Right lobe of liver (tissue), 6 donors: ENCODE measurements around the gene CBX6. TPM values are rescaled to one million over a fixed set of nuclear protein-coding genes. Genes with fewer than 3 reads are reported as not detected.

Source experiments
- ATAC-seq, 4 donors: fragments of 200-7000 bp; cut with Tn5 transposase; one replicate each; pipeline ENCODE4 v1.9.1; 2020; ENCODE audit warnings: mild to moderate bottlenecking in 4 of 4, moderate library complexity in 4 of 4
- DNase-seq, 3 donors: peaks; one replicate each; pipeline ENCODE4 v3.0.0-alpha.2; 2020
- H3K27ac ChIP-seq, 3 donors: fragments of 200-600 bp; one replicate each; pipeline ENCODE4 v1.8.0; 2022
- H3K27me3 ChIP-seq, 2 donors: fragments of 200-600 bp; one replicate each; pipeline ENCODE4 v1.8.0; 2022
- H3K36me3 ChIP-seq, 4 donors: fragments of 200-600 bp; sonication (generic) in 1 of 4; one replicate each; pipeline versions ENCODE4 v1.5.1 to v1.8.0; 2017 to 2022; ENCODE audit warnings: control low read depth in 1 of 4
- H3K4me1 ChIP-seq, 4 donors: fragments of 200-600 bp; sonication (generic) in 1 of 4; one replicate each; pipeline versions ENCODE4 v1.5.1 to v1.8.0; 2017 to 2022; ENCODE audit warnings: control low read depth in 1 of 4
- H3K4me3 ChIP-seq, 3 donors: fragments of 200-600 bp; one replicate each; pipeline ENCODE4 v1.8.0; 2022
- H3K9me3 ChIP-seq, 4 donors: fragments of 200-600 bp; sonication (generic) in 1 of 4; one replicate each; pipeline versions ENCODE4 v1.5.1 to v1.8.0; 2017 to 2022; ENCODE audit warnings: control low read depth in 1 of 4
- CTCF ChIP-seq, 4 donors: fragments of 200-600 bp in 3 of 4; fragments of 450-650 bp in 1 of 4; IDR thresholded peaks; one replicate each; pipeline versions ENCODE4 v1.5.1 to v1.8.0; 2016 to 2022; ENCODE audit warnings: antibody characterized with exemption in 4 of 4, mild to moderate bottlenecking in 2 of 4
- POLR2A ChIP-seq: fragments of 450-650 bp; IDR thresholded peaks from one replicate; pipeline ENCODE4 v1.6.1; 2017; ENCODE audit warnings: antibody characterized with exemption, mild to moderate bottlenecking
- WGBS: methylation state at CpG from one replicate; pipeline ENCODE4 v1.1.6; 2018; ENCODE audit warnings: low coverage, low lambda C conversion rate; ENCODE audit not compliant: insufficient coverage; ENCODE audit errors: missing lambda C conversion rate; 5-methylcytosine and 5-hydroxymethylcytosine counted together
- intact Hi-C, 2 donors: fragments of 100-400 bp; cut with DNase I; formaldehyde crosslinking; loops; one replicate each; pipeline versions ENCODE4 v1.11.2 to v1.14.1; 2022
- total RNA-seq, 6 experiments: library from RNA; depleted of rRNA in 2 of 6; stranded (reverse); fragments of >200 nt in 2 of 6; fragmentation: NEBNext Ultra II Directional in 3 of 6; extraction: Animal tissue kit (Norgen Biotek cat#: 25700) in 3 of 6; gene quantifications; one replicate each; pipeline versions ENCODE4 v1.1.0 to v1.2.4, GENCODE V29; 2016 to 2023
- donor health status: DM: no; HTN: yes; CAD: no.
- donor health status: DM: no; HTN: no; CAD: no.
- donor health status: DM: no; HTN: no; CAD: no.
- donor health status: DM: no; HTN: yes; CAD: no.
- donor health status: DM: no; HTN: yes; CAD: no.

Gene CBX6
- total RNA-seq, 6 experiments from 2014 or later: 7.8 to 22.5 (median 12.1) TPM

GRCh38 chr22:38834215-38834953 is 37.6 kb downstream of the CBX6 start:
- TF ChIP-seq CTCF (IDR thresholded peaks at IDR 0.05) (no peak), POLR2A (no peak)
- intact Hi-C loops: no loop called here
- ATAC-seq: no peak
- no peaks in the 10 kb centered on the region for H3K27me3 ChIP-seq
- no peak overlapping the region for H3K4me3 ChIP-seq
- WGBS: 56% methylated on average over 9 of the region's 13 CpGs
- DNase-seq: peak in 1 of 3 donors; percentile 11
- no peaks in the 10 kb centered on the region for H3K36me3 ChIP-seq
- H3K4me1 ChIP-seq: no peaks in the 10 kb centered on the region
- no peaks in the 10 kb centered on the region for H3K9me3 ChIP-seq
- no peak overlapping the region for H3K27ac ChIP-seq

GRCh38 chr22:38833061-38833460 is 39.0 kb downstream of the CBX6 start:
- intact Hi-C loops: no loop called here

GRCh38 chr22:38832005-38832978 is 39.7 kb downstream of the CBX6 start:
- Histone ChIP-seq H3K9me3 (no peaks in the 10 kb centered on the region), H3K27ac (no peak overlapping the region), H3K36me3 (no peaks in the 10 kb centered on the region), H3K4me1 (no peaks in the 10 kb centered on the region), H3K27me3 (no peaks in the 10 kb centered on the region), H3K4me3 (no peak overlapping the region)
- ATAC-seq (no peak), DNase-seq (peak in 2 of 3 donors; percentile 8 to 47)
- intact Hi-C loops: no loop called here
- TF ChIP-seq CTCF (IDR thresholded peaks at IDR 0.05) (no peak), POLR2A (no peak)
- 70% methylated on average over 8 of the region's 30 CpGs for WGBS

More at GRCh38 chr22:38833061-38833460, 39.0 kb downstream of the CBX6 start:
- 33% methylated on average over 2 of the region's 3 CpGs for WGBS
- Histone ChIP-seq H3K36me3 (no peaks in the 10 kb centered on the region), H3K9me3 (no peaks in the 10 kb centered on the region), H3K27me3 (no peaks in the 10 kb centered on the region), H3K4me1 (no peaks in the 10 kb centered on the region), H3K4me3 (no peak overlapping the region), H3K27ac (no peak overlapping the region)
- ATAC-seq: no peak
- TF ChIP-seq POLR2A (no peak), CTCF (IDR thresholded peaks at IDR 0.05) (no peak)
- DNase-seq: peak in 1 of 3 donors; percentile 22

- 88% methylated on average over 12 of the region's 16 CpGs for WGBS
- Histone ChIP-seq H3K36me3 (no peaks in the 10 kb centered on the region), H3K27ac (no peak overlapping the region), H3K4me1 (no peaks in the 10 kb centered on the region), H3K27me3 (no peaks in the 10 kb centered on the region), H3K9me3 (no peaks in the 10 kb centered on the region), H3K4me3 (no peak overlapping the region)
- intact Hi-C loops: no loop called here
- ATAC-seq (no peak), DNase-seq (peak in 1 of 3 donors; percentile 27)
- TF ChIP-seq CTCF (IDR thresholded peaks at IDR 0.05) (no peak), POLR2A (no peak)
Measured at GRCh38 chr22:38831166-38831945, 40.7 kb downstream of the CBX6 start.
